Nucleus accumbens (tissue), 56 donors: ENCODE results near the gene RGS7.
"Not testable (repeated sequence)": the region's sequence is repeated elsewhere in the genome, so short reads cannot be mapped to it uniquely, and the experiment has no call there.

ENCODE experiments used
- DNase-seq, 56 donors: peaks; one replicate each; lab custom pipeline; 2025; lab: John Stamatoyannopoulos, UW

Gene RGS7

DNA sequence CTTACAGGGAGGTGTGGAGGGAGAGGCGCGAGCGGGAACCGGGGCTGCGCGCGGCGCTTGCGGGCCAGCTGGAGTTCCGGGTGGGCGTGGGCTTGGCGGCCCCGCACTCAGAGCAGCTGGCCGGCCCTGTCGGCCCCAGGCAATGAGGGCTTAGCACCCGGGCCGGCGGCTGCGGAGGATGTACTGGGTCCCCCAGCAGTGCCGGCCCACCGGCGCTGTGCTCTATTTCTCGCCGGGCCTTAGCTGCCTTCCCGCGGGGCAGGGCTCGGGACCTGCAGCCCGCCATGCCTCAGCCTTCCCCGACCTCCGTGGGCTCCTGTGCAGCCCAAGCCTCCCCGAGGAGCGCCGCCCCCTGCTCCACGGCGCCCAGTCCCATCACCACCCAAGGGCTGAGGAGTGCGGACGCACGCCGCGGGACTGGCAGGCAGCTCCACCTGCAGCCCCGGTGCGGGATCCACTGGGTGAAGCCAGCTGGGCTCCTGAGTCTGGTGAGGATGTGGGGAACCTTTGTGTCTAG, 594.5 kb downstream of the RGS7 start:
- not testable (repeated sequence) for DNase-seq

GRCh38 chr1:240758777-240759176, 598.2 kb downstream of the RGS7 start:
- DNase-seq = not testable (repeated sequence)

- DNase-seq = no peak
Measured at GRCh38 chr1:240758296-240758695, 598.7 kb downstream of the RGS7 start.

GRCh38 chr1:240747907-240748306, 609.1 kb downstream of the RGS7 start:
- no peak for DNase-seq

GRCh38 chr1:240743705-240744104, 613.3 kb downstream of the RGS7 start:
- no peak for DNase-seq

DNA sequence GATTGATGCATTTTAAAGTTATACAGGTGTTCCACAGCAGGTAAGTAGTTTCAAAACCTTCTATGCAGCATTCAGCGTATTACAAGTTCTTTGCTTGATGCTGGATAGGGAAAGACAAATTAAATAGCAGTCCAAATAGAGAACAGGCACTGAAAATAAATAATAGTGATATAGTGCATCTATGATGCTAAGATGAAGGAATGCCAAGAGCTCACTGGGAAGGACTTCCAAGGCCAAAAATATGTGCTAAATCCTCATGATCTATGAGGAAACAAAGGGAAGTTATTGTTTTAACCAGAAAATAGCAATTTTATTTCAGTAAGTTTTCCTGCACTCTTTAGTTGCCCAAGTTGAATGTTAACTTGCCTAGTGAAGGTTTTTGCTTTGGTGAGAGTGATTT, 617.3 kb downstream of the RGS7 start:
- DNase-seq = no peak

GRCh38 chr1:240739139-240739538, 617.9 kb downstream of the RGS7 start:
- no peak for DNase-seq

GRCh38 chr1:240737766-240738265, 619.2 kb downstream of the RGS7 start:
- no peak for DNase-seq

DNA sequence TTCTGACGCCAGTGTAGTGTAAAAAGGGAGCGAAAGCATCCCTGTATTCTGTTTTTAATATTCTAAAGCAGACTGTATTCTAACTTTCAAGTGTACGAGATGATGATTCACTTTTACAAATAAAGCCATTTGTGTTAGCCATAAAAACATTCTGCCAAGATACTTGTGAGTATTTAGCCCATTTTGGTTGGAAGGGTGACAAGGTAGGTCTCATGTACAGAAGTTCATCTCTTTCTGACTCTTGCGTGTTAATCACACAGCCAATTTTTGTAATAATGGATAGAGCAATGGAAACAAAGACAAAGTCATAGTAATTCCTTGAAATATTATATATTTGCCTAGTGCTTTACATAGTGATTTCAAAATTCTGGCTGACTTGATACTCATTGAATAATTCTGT, 619.7 kb downstream of the RGS7 start:
- DNase-seq = no peak

DNA sequence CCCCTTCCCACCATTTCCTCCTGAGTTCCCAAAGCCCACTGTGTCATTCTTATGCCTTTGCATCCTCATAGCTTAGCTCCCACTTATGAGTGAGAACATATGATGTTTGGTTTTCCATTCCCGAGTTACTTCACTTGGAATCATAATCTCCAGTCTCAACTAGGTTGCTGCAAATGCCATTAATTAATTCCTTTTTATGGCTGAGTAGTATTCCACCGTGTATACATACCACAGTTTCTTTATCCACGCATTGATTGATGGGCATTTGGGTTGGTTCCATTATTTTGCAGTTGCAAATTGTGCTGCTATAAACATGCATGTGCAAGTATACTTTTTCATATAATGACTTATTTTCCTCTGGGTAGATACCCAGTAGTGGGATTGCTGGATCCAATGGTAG, 622.3 kb downstream of the RGS7 start:
- not testable (repeated sequence) for DNase-seq

DNA sequence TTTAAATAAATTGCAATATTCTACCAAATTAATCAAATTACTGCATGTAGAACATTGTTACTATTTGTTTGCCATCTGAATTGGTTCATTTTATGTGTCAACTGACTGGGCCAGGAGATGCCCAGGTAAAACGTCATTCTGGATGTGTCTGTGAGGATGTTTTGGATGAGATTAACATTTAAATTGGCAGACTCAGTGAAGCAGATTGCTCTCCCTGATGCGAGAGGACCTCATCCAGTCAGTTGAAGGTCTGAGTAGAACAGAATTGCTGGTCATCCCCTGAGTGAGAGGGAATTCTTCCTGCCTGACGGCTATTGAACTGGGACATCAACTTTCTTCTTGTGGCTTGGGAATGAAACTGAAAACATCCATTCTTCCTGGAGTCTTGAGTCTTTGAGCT, 623.0 kb downstream of the RGS7 start:
- no peak for DNase-seq

DNA sequence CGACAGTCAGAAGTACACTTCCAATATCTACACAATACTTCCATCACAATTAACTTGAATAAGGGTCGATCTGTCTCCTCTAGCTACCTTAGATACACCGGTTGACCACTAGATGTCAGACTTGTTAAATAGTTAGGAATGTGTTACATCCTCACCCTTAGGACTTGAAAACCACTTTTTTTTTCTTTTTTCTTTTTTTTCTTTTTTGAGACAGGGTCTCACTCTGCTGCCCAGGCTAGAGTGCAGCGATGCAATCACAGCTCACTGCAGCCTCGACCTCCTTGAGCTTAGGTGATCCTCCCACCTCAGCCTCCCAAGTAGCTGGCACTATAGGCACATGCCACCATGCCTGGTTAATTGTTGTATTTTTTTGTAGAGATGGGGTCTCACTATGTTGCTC, 624.6 kb downstream of the RGS7 start:
- peak in 1 of 56 donors; percentile 1 for DNase-seq
